Activated T-cell treated with anti-CD3 and anti-CD28 coated beads, Interleukin-2, amount 50 U/mL, for 24 hours (primary cell): ENCODE measurements around the gene LMNTD2.

ENCODE experiments used
- DNase-seq: peaks from one replicate; pipeline ENCODE4 v3.0.0-alpha.2; 2020
- H3K27ac Mint-ChIP-seq: 2 replicates; pipeline ENCODE4 v1.8.0; 2020; ENCODE audit warnings: mild to moderate bottlenecking, mixed read lengths
- H3K27me3 Mint-ChIP-seq: 2 replicates; pipeline ENCODE4 v1.8.0; 2020; ENCODE audit warnings: mixed read lengths
- H3K36me3 Mint-ChIP-seq: 2 replicates; pipeline ENCODE4 v1.8.0; 2020; ENCODE audit warnings: low read depth, mixed read lengths
- H3K4me1 Mint-ChIP-seq: 2 replicates; pipeline ENCODE4 v1.8.0; 2020; ENCODE audit warnings: low read depth, mixed read lengths
- H3K4me3 Mint-ChIP-seq: 2 replicates; pipeline ENCODE4 v1.8.0; 2020; ENCODE audit warnings: mild to moderate bottlenecking, moderate library complexity, mixed read lengths
- H3K9me3 Mint-ChIP-seq: 2 replicates; pipeline ENCODE4 v1.8.0; 2020; ENCODE audit warnings: mixed read lengths

Gene LMNTD2

GRCh38 chr11:595400-595799 is 34.9 kb upstream of the LMNTD2 start:
- no peak overlapping the region for H3K4me3 Mint-ChIP-seq
- H3K4me1 Mint-ChIP-seq: peaks cover 16% of the 10 kb centered on the region
- peaks cover 96% of the 10 kb centered on the region for H3K36me3 Mint-ChIP-seq
- no peak for DNase-seq
- H3K27ac Mint-ChIP-seq: no peak overlapping the region
- no peaks in the 10 kb centered on the region for H3K9me3 Mint-ChIP-seq
- H3K27me3 Mint-ChIP-seq: no peaks in the 10 kb centered on the region

DNA sequence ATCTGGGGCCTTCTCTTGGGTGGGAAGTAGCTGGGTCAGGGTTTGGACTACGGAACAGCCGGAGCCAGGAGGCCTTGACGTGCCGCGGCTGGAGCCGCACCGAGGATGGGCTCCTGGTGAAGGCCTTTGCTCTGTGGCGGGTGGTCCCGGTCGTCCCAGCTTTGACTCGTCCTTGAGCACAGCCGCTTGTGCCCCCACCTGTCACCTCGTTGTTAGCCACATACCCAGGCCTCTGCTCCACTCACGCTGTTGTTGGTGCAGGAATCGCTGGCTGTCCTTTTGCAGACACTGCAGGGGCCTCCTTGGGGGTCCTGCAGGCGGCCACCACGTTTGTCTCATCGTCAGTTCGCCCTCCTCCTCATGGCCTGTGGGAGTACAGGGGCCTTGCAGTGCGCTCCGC is 32.8 kb upstream of the LMNTD2 start:
- no peak overlapping the region for H3K27ac Mint-ChIP-seq
- peaks cover 97% of the 10 kb centered on the region for H3K36me3 Mint-ChIP-seq

GRCh38 chr11:592918-593317 is 32.4 kb upstream of the LMNTD2 start:
- no peak for DNase-seq
- H3K36me3 Mint-ChIP-seq: peaks cover 97% of the 10 kb centered on the region
- H3K27ac Mint-ChIP-seq: no peak overlapping the region
- no peaks in the 10 kb centered on the region for H3K27me3 Mint-ChIP-seq
- no peak overlapping the region for H3K4me3 Mint-ChIP-seq
- H3K4me1 Mint-ChIP-seq: peaks cover 25% of the 10 kb centered on the region
- H3K9me3 Mint-ChIP-seq: no peaks in the 10 kb centered on the region

More for the DNA sequence above, 32.8 kb upstream of the LMNTD2 start:
- DNase-seq: no peak
- Mint-ChIP-seq H3K4me3 (no peak overlapping the region), H3K4me1 (peaks cover 21% of the 10 kb centered on the region), H3K9me3 (no peaks in the 10 kb centered on the region), H3K27me3 (no peaks in the 10 kb centered on the region)

DNA sequence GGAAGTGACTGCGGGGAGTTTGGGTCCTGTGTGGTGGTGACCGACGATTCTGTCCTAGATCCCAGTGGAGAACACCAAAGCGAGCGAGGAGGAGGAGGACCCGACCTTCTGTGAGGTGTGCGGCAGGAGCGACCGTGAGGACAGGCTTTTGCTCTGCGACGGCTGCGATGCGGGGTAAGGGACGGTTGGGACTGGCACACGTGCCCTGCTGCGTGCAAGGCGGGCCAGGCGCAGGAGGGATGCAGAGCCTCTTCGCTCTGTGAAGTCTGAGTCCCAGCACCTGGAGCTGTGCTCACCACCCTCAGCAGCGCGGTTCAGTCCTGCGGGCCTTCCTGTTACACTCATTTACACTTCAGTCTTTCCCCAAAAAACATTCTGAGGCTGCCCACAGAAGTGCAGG is 32.0 kb upstream of the LMNTD2 start:
- Mint-ChIP-seq H3K36me3 (peaks cover 98% of the 10 kb centered on the region), H3K9me3 (no peaks in the 10 kb centered on the region), H3K27ac (no peak overlapping the region), H3K4me3 (no peak overlapping the region), H3K27me3 (no peaks in the 10 kb centered on the region), H3K4me1 (peaks cover 29% of the 10 kb centered on the region)
- no peak for DNase-seq

- no peak for DNase-seq
- Mint-ChIP-seq H3K27ac (no peak overlapping the region), H3K9me3 (no peaks in the 10 kb centered on the region), H3K4me1 (peaks cover 38% of the 10 kb centered on the region), H3K4me3 (no peak overlapping the region), H3K36me3 (peaks cover 99% of the 10 kb centered on the region), H3K27me3 (no peaks in the 10 kb centered on the region)
Observed at GRCh38 chr11:590997-591396, 30.5 kb upstream of the LMNTD2 start.

- Mint-ChIP-seq H3K36me3 (peaks cover 88% of the 10 kb centered on the region), H3K27ac (peak overlapping the region; percentile 61)
Observed at GRCh38 chr11:589798-590197, 29.3 kb upstream of the LMNTD2 start.

GRCh38 chr11:587978-588380 is 27.4 kb upstream of the LMNTD2 start:
- Mint-ChIP-seq H3K27ac (peak overlapping the region; percentile 96), H3K9me3 (no peaks in the 10 kb centered on the region), H3K27me3 (no peaks in the 10 kb centered on the region), H3K36me3 (peaks cover 85% of the 10 kb centered on the region), H3K4me3 (peak overlapping the region; percentile 61), H3K4me1 (peaks cover 31% of the 10 kb centered on the region)
- DNase-seq: peak; percentile 81

More at GRCh38 chr11:589798-590197, 29.3 kb upstream of the LMNTD2 start:
- DNase-seq: no peak
- Mint-ChIP-seq H3K4me1 (peaks cover 35% of the 10 kb centered on the region), H3K9me3 (no peaks in the 10 kb centered on the region), H3K27me3 (no peaks in the 10 kb centered on the region), H3K4me3 (no peak overlapping the region)

DNA sequence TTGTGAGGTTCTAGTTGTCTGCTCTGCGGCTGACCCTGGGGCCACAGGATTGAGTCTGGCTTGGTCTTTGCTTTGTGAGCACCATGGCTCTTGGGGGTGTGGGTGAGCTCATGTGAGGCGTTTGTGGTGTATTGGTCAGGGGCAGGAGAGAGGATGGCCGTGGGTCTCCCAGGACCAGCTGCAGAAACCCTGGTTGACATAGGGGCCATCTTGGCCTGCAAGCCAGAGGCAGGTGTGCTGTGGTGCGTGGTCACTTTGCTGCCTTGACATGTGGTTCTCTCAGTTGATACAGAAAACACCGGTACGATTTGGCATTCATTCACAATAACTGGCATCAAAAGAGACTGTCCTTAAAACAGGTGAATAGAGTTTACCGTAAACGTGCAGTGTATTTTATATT is 27.0 kb upstream of the LMNTD2 start:
- no peaks in the 10 kb centered on the region for H3K9me3 Mint-ChIP-seq

GRCh38 chr11:586376-587316 is 26.1 kb upstream of the LMNTD2 start:
- peaks cover 84% of the 10 kb centered on the region for H3K36me3 Mint-ChIP-seq
- H3K4me3 Mint-ChIP-seq: no peak overlapping the region
- peaks cover 33% of the 10 kb centered on the region for H3K4me1 Mint-ChIP-seq
- no peak for DNase-seq
- H3K27me3 Mint-ChIP-seq: no peaks in the 10 kb centered on the region
- H3K9me3 Mint-ChIP-seq: no peaks in the 10 kb centered on the region
- peak overlapping the region; percentile 96 for H3K27ac Mint-ChIP-seq

More for the DNA sequence above, 27.0 kb upstream of the LMNTD2 start:
- Mint-ChIP-seq H3K4me1 (peaks cover 31% of the 10 kb centered on the region), H3K4me3 (peak overlapping the region; percentile 61), H3K36me3 (peaks cover 84% of the 10 kb centered on the region), H3K27me3 (no peaks in the 10 kb centered on the region), H3K27ac (peak overlapping the region; percentile 96)
- no peak for DNase-seq

DNA sequence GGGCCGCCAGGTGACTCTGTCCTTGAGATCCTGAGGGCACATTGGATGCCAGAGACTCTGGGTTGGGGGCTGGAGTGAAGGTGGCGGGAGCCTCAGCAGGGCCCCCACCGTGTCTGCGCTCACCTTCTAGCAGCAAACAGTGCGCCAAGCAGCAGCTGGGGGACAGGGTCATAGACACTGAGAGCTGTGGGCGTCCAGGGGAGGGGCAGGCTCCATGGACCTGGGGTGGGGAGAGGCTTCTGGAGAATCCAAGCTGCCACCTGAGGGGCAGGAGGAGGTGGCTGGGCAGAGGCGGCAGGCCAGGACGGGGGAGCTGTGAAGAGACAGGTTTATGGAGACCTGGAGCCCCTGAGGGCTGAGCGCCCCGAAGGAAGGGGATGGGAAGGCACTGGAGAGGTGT is 23.7 kb upstream of the LMNTD2 start:
- Mint-ChIP-seq H3K27ac (peak overlapping the region; percentile 68), H3K9me3 (no peaks in the 10 kb centered on the region), H3K36me3 (peaks cover 82% of the 10 kb centered on the region), H3K4me1 (peaks cover 51% of the 10 kb centered on the region), H3K4me3 (no peak overlapping the region), H3K27me3 (no peaks in the 10 kb centered on the region)
- DNase-seq: no peak

GRCh38 chr11:581752-582151 is 21.2 kb upstream of the LMNTD2 start:
- peaks cover 52% of the 10 kb centered on the region for H3K4me1 Mint-ChIP-seq
- H3K9me3 Mint-ChIP-seq: no peaks in the 10 kb centered on the region
- H3K4me3 Mint-ChIP-seq: no peak overlapping the region
- H3K27ac Mint-ChIP-seq: peak overlapping the region; percentile 74
- DNase-seq: no peak
- H3K36me3 Mint-ChIP-seq: peaks cover 80% of the 10 kb centered on the region
- no peaks in the 10 kb centered on the region for H3K27me3 Mint-ChIP-seq

DNA sequence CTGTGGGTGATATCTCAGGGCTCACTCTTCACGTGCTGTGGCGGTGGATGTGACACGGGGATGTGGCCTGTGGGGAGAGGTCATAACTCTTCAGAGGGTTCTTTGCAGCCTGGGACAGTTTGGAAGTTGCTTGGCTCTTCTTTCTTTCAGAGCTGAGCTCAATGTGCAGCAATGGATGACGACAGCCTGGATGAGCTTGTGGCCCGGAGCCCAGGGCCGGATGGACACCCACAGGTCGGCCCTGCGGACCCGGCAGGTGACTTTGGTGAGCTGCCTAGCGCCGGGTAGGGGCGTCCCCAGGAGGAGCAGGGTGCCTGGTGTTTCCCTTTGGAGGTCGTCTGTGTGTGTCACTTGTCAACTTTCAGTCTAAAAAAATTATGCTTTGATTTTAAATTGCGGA is 20.8 kb upstream of the LMNTD2 start:
- Mint-ChIP-seq H3K27me3 (no peaks in the 10 kb centered on the region), H3K4me3 (no peak overlapping the region), H3K9me3 (no peaks in the 10 kb centered on the region), H3K27ac (peak overlapping the region; percentile 74), H3K36me3 (peaks cover 76% of the 10 kb centered on the region), H3K4me1 (peaks cover 48% of the 10 kb centered on the region)
- DNase-seq: no peak

- H3K9me3 Mint-ChIP-seq: no peaks in the 10 kb centered on the region
Observed at GRCh38 chr11:579830-580601, 19.5 kb upstream of the LMNTD2 start.

GRCh38 chr11:578276-579035 is 17.9 kb upstream of the LMNTD2 start:
- peaks cover 64% of the 10 kb centered on the region for H3K36me3 Mint-ChIP-seq
- H3K27ac Mint-ChIP-seq: peak overlapping the region; percentile 94
- peaks cover 56% of the 10 kb centered on the region for H3K4me1 Mint-ChIP-seq
- peaks cover 8% of the 10 kb centered on the region for H3K27me3 Mint-ChIP-seq
- DNase-seq: no peak
- H3K9me3 Mint-ChIP-seq: no peaks in the 10 kb centered on the region
- peak overlapping the region; percentile 91 for H3K4me3 Mint-ChIP-seq

More at GRCh38 chr11:579830-580601, 19.5 kb upstream of the LMNTD2 start:
- no peak for DNase-seq
- peak overlapping the region; percentile 15 for H3K4me3 Mint-ChIP-seq
- H3K36me3 Mint-ChIP-seq: peaks cover 74% of the 10 kb centered on the region
- peaks cover 46% of the 10 kb centered on the region for H3K4me1 Mint-ChIP-seq
- peak overlapping the region; percentile 94 for H3K27ac Mint-ChIP-seq
- peaks cover 3% of the 10 kb centered on the region for H3K27me3 Mint-ChIP-seq
